Fibroblast of pulmonary artery (primary cell): ENCODE data around the gene FAM53B.

Experiments
- DNase-seq: peaks from one replicate; pipeline ENCODE4 v3.0.0-alpha.2; 2010; ENCODE audit warnings: low read depth
- H3K4me3 ChIP-seq: replicated peaks from 2 replicates; pipeline ENCODE4 v1.5.1; 2011; ENCODE audit warnings: low read depth, mild to moderate bottlenecking, control low read depth, low read length, moderate library complexity
- TF ChIP-seq, protein P1 (sequence below): IDR thresholded peaks from 2 replicates; pipeline ENCODE4 v1.5.1; 2011; ENCODE audit warnings: mild to moderate bottlenecking, control low read depth, low read length, inconsistent platforms; ENCODE audit errors: missing control alignments

FAM53B gene

DNA sequence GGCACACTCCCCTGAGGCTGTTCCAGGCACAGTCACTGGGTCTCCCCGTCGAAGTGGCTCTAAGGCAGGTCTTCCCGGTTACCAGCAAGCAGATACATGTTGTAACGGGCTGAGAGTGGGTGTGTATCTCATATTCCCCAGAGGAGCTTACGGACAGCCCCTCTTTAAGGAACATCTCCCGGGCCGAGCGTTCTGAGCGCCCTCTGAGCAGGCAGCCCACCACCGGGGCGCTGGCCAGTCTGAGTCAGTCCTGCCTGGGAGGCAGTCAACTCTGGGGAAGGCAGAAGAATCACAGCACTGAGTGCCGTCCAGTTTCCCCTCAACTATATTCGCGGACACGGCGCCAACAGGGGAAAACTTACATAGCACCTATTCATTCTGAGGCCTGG lies 165.2 kb downstream of the FAM53B start:
- no peak overlapping the region for H3K4me3 ChIP-seq
- DNase-seq, result no peak

DNA sequence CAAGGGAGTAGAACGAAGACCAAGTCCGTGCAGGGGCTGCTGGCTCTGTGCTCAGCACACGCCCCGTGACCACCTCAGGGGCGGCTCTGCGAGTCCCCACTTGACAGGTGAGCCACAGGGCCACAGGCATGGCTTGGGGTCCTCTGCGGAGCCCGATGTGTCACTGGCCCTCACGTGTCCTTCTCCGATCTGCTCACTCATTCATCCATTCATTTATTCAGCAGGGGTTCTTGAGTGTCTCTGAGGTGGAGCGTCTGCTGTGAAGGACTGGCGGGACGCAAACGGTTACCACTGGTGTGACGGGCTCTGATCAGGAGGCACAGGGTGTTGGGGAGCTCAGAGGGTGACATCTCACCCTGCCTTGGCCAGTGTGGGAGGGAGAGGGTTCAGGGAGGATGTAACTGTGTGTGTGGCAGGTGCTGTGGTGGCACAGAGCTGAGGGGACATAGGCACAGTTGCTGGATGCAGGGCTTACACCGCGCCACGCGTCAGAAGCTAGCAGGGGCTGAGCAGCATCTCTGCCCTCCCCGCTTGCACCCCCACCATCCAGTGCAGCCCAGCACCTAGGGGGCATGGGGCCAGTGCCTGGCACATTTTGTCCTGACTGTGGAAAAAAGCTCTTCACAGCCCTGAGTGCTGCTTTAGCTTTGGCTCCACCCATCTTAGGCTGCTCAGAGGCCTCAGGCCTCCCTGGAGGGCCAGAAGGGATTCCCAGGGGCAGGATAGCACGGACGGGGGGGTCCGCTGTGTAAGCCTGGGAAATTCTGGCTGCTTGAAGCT lies 165.8 kb downstream of the FAM53B start:
- DNase-seq, result no peak
- H3K4me3 ChIP-seq, result no peak overlapping the region
- TF ChIP-seq, protein P1, sequence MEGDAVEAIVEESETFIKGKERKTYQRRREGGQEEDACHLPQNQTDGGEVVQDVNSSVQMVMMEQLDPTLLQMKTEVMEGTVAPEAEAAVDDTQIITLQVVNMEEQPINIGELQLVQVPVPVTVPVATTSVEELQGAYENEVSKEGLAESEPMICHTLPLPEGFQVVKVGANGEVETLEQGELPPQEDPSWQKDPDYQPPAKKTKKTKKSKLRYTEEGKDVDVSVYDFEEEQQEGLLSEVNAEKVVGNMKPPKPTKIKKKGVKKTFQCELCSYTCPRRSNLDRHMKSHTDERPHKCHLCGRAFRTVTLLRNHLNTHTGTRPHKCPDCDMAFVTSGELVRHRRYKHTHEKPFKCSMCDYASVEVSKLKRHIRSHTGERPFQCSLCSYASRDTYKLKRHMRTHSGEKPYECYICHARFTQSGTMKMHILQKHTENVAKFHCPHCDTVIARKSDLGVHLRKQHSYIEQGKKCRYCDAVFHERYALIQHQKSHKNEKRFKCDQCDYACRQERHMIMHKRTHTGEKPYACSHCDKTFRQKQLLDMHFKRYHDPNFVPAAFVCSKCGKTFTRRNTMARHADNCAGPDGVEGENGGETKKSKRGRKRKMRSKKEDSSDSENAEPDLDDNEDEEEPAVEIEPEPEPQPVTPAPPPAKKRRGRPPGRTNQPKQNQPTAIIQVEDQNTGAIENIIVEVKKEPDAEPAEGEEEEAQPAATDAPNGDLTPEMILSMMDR, result no peak

More for the DNA sequence above, 165.2 kb downstream of the FAM53B start:
- TF ChIP-seq, protein P1, result no peak

DNA sequence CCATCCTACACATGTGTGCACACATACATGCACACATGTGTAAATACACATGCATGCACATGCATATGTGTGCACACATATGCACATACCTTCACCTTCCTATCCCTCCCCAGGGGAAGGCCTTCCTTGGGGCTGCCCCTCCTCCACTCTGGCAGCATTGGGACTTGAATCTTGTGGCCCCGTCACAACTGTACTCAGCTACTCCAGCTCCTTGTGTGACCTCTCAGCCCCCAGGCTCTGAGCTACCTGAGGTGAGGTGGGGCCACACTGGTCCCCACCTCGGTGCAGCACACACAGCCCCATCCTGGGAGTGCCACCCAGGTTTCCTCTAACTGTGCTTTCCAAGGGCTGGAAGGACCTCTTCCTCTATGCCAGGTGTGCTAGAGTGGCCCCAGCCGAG lies 166.5 kb downstream of the FAM53B start:
- TF ChIP-seq, protein P1, result no peak
- no peak for DNase-seq
- H3K4me3 ChIP-seq, result no peak overlapping the region

DNA sequence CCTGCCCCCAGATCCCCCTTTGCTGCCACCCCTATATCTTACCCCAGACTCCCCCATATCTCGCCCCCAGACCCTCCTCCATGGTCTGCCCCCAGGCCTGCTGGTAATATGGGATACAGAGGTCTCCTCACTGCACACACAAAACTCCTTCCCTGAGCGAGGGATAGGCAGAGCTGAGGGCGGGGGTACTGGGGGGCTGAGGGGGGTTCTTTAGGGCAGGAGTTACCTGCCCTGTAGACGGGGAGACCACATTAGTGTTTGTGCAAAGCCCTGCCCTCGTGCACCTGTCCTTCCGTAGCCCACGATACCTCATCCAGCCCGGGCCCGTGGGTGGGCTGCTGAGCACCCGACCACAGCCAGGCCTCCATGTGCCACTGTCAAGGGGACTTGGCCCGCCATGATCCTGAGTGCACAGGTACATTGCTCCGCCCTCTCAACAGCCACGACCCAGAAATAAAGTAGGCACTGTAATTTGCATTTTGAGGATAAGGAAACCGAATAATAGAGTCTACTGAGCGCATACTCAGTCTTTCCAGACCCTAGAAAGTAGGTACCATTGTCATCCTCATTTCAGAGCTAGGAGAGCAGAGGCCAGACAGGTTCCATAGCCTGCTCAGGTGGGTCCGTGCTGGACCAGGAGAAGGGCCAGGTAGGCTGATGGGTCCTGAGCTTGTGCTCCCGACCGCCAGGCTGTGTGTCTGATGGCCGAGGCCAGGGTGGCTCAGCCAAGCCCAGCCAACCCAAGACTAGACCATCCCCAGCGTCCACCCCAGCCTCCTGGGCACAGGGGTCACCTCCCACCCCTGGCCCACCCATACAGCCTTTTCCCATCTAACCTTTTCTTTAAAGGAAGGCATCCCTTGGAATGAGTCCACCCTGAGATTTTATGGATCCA lies 167.4 kb downstream of the FAM53B start:
- DNase-seq, result no peak
- TF ChIP-seq, protein P1, result no peak
- no peak overlapping the region for H3K4me3 ChIP-seq

DNA sequence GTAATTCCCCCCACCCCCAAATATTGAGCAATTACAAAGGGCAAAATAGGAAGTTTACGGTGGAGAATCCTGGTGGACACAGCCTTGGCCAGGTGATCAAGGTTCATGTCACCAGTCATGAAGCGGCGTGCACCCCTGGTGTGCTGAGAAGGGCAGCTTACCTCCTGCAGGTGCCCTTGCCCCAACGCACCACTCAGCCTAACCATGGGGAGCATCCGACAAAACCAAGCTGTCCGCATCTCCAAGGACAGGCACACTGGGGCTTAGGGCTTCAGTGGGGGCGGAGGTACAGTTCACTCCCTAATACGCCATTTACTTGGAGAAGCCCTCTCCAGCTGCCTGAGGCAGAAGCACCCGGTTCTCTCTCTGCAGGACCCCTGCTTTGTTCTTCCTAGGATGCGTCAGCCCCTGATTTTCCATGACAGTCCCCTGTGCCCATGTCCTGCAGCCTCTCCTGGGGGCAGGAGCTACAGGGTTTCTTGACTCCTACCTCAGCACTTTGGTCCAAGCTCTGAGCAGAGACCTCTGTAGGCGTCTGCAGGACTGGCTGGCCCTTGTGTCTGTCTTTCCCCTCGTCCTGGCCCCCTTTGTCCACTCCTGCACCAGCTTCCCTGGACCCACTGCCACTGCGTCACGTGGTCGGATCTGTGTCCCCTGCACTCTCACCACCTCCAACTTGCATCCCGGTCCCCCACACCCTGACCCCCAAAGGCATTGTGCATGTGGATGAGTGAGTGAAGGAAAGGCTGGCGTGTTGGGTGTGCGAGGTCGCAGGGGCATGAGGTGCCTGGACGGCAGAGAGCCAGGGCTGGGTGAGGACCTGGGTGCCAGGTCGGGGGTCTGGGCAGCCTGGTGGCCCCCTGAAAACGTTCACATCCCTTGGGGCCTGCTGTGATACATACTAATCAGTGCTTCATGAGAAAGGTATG lies 168.8 kb downstream of the FAM53B start:
- DNase-seq, result no peak
- no peak overlapping the region for H3K4me3 ChIP-seq
- TF ChIP-seq, protein P1, result no peak

DNA sequence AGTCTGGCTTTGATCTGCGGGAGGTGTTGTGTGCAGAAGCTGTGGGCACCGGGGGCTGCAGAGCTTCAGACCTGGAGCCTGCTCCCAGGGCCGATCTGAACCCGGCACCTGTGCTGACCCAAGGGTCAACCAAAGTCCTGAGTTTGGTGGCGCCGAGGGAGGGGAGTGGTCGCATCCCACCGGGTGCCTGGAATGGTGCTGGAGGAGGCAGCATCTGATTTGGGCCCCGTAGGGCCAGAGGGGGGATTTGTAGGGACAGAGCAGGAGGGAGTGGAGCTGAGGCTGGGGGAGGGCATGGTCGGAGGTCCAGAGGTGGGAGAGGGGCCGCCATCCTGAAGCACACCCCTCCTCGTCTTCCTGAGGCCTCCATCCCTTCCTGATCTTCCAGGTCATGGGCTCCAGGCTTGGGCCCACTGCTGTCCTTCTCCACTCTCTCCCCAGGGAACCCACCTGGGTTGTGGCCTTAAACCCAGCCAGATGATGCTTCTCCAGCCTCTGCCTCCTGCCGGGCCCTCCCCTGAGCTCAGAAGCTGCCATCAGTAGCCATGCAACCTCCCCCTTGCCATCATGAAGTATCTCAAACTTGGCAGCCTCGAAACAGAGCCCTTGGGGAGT lies 169.6 kb downstream of the FAM53B start:
- no peak for DNase-seq
- TF ChIP-seq, protein P1, result no peak
- no peak overlapping the region for H3K4me3 ChIP-seq
